Brain microvascular endothelial cell (primary cell): ENCODE data around the gene KPRP.

ENCODE experiments used
- DNase-seq: peaks from one replicate; pipeline ENCODE4 v3.0.0-alpha.2; 2020
- H3K27ac ChIP-seq: fragments of 250-450 bp; sonication (Bioruptor Pico); 2 replicates; pipeline ENCODE4 v1.5.1; 2020; ENCODE audit warnings: mild to moderate bottlenecking, moderate library complexity
- H3K27me3 ChIP-seq: fragments of 250-450 bp; sonication (Bioruptor Pico); replicated peaks from 2 replicates; pipeline ENCODE4 v1.5.1; 2020; ENCODE audit warnings: mild to moderate bottlenecking
- H3K36me3 ChIP-seq: fragments of 250-450 bp; sonication (Bioruptor Pico); replicated peaks from 2 replicates; pipeline ENCODE4 v1.5.1; 2020; ENCODE audit warnings: mild to moderate bottlenecking
- H3K4me3 ChIP-seq: 2 replicates; pipeline ENCODE4 v1.5.1; 2011; ENCODE audit warnings: low read depth, mild to moderate bottlenecking, control low read depth, low read length, moderate library complexity
- in situ Hi-C: cut with HindIII; loops from 2 replicates; pipeline ENCODE4 v1.10.0; 2017; ENCODE audit warnings: low sequenced_read_pairs, low pct_ligation_motif_present
- TF ChIP-seq, protein P1 (sequence below): IDR thresholded peaks from 2 replicates; pipeline ENCODE4 v1.5.1; 2011; ENCODE audit warnings: low read depth, mild to moderate bottlenecking, moderate library complexity, low read length, control low read depth, inconsistent platforms; ENCODE audit errors: missing control alignments

Gene KPRP

DNA sequence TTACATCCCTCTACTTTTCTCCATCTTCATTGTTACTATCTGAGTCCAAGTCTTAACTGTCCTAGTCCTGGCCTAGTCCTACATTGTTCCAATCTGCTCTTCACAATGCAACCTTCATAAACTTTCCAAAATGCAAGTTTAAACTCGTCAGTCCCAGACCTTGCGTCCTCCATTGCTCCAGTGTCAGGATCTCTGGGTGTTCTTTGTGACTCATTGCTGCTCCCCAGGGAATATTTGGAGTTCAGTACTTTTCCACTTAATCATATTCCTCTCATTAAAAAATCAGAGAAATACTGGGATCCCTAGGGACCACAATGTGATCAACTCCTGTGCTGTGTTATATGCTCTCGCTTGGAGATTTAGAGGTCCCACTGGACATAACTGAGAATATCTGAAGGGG, 18.0 kb upstream of the KPRP start:
- Histone ChIP-seq H3K4me3 (no peak overlapping the region), H3K36me3 (no peaks in the 10 kb centered on the region), H3K27me3 (no peaks in the 10 kb centered on the region), H3K27ac (no peak overlapping the region)
- no peak for DNase-seq
- TF ChIP-seq, protein P1, sequence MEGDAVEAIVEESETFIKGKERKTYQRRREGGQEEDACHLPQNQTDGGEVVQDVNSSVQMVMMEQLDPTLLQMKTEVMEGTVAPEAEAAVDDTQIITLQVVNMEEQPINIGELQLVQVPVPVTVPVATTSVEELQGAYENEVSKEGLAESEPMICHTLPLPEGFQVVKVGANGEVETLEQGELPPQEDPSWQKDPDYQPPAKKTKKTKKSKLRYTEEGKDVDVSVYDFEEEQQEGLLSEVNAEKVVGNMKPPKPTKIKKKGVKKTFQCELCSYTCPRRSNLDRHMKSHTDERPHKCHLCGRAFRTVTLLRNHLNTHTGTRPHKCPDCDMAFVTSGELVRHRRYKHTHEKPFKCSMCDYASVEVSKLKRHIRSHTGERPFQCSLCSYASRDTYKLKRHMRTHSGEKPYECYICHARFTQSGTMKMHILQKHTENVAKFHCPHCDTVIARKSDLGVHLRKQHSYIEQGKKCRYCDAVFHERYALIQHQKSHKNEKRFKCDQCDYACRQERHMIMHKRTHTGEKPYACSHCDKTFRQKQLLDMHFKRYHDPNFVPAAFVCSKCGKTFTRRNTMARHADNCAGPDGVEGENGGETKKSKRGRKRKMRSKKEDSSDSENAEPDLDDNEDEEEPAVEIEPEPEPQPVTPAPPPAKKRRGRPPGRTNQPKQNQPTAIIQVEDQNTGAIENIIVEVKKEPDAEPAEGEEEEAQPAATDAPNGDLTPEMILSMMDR: no peak
- in situ Hi-C loops: no loop called here

DNA sequence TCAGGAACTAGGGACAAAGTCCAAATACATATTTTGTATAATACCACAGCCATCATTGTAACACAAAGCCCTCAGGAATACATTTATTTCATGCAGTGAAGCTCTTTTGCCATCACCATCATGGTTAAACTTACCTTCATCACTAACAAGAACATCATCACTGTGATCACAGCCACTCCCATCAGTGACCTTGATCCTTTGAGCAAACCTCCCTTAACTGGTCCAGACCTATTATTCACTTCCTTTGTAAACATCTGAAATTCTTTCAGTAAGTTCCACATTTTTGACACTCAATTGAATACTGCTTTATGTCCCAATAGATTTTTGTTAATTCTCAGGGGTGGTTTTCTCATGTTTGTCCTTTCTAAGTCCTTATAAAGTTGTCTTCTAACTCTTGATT, 16.2 kb upstream of the KPRP start:
- no peak for DNase-seq
- in situ Hi-C loops: no loop called here
- H3K27me3 ChIP-seq: no peaks in the 10 kb centered on the region
- H3K4me3 ChIP-seq: no peak overlapping the region
- no peak overlapping the region for H3K27ac ChIP-seq
- H3K36me3 ChIP-seq: no peaks in the 10 kb centered on the region
- TF ChIP-seq, protein P1: no peak

DNA sequence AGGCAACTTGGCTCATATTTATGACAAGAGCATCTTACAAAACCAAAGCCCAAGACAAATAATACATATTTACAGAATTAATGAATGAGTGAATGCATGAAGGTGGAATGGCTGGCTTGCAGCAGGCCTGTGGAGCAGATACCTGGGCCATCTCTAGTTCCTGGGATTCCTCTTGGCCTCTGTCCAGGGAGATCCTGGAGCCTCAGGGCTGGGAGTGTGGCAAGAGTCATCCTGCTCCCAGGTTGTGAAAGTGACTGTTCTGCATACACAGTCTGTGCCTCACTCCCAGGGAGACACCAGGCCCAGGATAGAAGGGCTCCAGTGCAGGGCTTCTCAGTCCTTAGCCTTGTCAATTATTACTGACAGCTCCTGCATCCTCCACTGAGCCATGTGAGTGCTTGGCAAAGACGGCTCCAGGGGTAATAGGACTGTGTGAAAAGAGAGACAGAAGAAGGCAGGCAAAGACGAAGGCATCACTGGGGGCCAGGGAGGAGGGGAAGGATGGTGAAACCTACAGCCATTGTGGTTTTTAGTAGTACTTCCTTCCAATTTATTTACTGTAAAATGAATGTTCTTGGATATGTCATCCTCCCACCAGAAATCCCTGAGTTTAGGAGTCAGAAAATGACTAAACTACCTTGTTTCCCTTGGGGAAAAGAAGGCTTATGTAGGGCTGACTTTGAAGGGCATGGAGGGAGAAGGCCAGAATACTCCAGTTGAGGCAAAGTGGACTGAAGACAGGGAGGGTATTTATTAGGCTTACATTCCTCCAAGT, 14.3 kb upstream of the KPRP start:
- no peaks in the 10 kb centered on the region for H3K36me3 ChIP-seq
- no peak overlapping the region for H3K4me3 ChIP-seq
- no peak for DNase-seq
- H3K27me3 ChIP-seq: no peaks in the 10 kb centered on the region
- in situ Hi-C loops: no loop called here
- H3K27ac ChIP-seq: no peak overlapping the region
- TF ChIP-seq, protein P1: no peak

DNA sequence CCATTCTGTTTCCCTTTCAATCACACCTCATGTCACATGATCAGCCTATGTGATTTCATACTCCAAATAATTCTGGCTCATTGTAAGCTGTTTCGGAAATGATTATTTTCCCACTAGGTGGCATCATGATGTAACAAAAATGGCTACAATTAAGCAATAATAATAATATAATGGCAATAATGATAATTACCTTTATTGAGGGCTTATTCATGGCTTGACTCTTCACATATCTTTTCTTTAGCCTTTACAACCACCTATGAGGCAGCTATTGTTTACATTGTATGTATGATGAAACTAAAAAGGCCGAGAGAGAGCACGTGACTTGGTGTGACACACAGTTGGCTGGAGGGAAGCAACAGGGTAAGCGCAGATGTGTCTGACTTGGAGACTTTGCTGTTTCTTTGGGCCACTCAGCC, 12.5 kb upstream of the KPRP start:
- no peak overlapping the region for H3K4me3 ChIP-seq
- no peaks in the 10 kb centered on the region for H3K36me3 ChIP-seq
- DNase-seq: no peak
- in situ Hi-C loops: no loop called here
- H3K27me3 ChIP-seq: no peaks in the 10 kb centered on the region
- TF ChIP-seq, protein P1: no peak
- no peak overlapping the region for H3K27ac ChIP-seq

- TF ChIP-seq, protein P1: no peak
- Histone ChIP-seq H3K27ac (no peak overlapping the region), H3K36me3 (no peaks in the 10 kb centered on the region), H3K4me3 (no peak overlapping the region), H3K27me3 (no peaks in the 10 kb centered on the region)
- in situ Hi-C loops: no loop called here
- no peak for DNase-seq
Observed at GRCh38 chr1:152745765-152746444, 11.9 kb upstream of the KPRP start.
